SU-DHL-6 (cell line): ENCODE measurements around the gene CYP4X1.

ENCODE experiments used
- EZH2phosphoT487 ChIP-seq: fragments of 200-600 bp; sonication (generic), shearing (Covaris generic); conservative IDR thresholded peaks from 2 replicates; pipeline ENCODE4 v1.6.1; 2018; ENCODE audit warnings: mild to moderate bottlenecking, antibody characterized with exemption, low read length, moderate library complexity, mixed read lengths
- TF ChIP-seq, protein P1 (sequence below): fragments of 200-600 bp; sonication (generic); IDR thresholded peaks from one replicate; pipeline ENCODE4 v1.5.1; 2017; ENCODE audit warnings: antibody characterized with exemption, mild to moderate bottlenecking, low read length, moderate library complexity; ENCODE audit not compliant: insufficient read depth, poor library complexity, severe bottlenecking

GRCh38 chr1:47023268-47024140 is at the start of gene CYP4X1:
- TF ChIP-seq, protein P1, sequence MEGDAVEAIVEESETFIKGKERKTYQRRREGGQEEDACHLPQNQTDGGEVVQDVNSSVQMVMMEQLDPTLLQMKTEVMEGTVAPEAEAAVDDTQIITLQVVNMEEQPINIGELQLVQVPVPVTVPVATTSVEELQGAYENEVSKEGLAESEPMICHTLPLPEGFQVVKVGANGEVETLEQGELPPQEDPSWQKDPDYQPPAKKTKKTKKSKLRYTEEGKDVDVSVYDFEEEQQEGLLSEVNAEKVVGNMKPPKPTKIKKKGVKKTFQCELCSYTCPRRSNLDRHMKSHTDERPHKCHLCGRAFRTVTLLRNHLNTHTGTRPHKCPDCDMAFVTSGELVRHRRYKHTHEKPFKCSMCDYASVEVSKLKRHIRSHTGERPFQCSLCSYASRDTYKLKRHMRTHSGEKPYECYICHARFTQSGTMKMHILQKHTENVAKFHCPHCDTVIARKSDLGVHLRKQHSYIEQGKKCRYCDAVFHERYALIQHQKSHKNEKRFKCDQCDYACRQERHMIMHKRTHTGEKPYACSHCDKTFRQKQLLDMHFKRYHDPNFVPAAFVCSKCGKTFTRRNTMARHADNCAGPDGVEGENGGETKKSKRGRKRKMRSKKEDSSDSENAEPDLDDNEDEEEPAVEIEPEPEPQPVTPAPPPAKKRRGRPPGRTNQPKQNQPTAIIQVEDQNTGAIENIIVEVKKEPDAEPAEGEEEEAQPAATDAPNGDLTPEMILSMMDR = no peak
- TF ChIP-seq EZH2phosphoT487 = no peak
